Heart left ventricle (tissue), 13 donors: ENCODE results near the gene JOSD1.

Source experiments
- POLR2A ChIP-seq, 2 donors: fragments of 450-650 bp; IDR thresholded peaks; one replicate each; pipeline ENCODE4 v1.6.1; 2017; ENCODE audit warnings: antibody characterized with exemption in 2 of 2, mild to moderate bottlenecking in 2 of 2, moderate library complexity in 2 of 2
- TF ChIP-seq, protein P1 (sequence below), 12 donors: fragments of 200-600 bp; sonication (generic) in 4 of 12; IDR thresholded peaks; one replicate each; pipeline versions ENCODE4 v1.5.0 to v1.8.0; 2018 to 2022; ENCODE audit warnings: antibody characterized with exemption in 12 of 12, mild to moderate bottlenecking in 5 of 12
- donor health status: ischemic (EF 13 %, LVEDD 7.1; RV severe dilation, severe dysfunction).
- donor health status: DM: no; HTN: yes; CAD: no.
- donor health status: DM: no; HTN: no; CAD: no.
- donor health status: ischemic (EF 25% LVEDD 6.9; RV normal size, moderate dysfunction).
- donor health status: ischemic (EF 25% LVEDD 5.7; RV mildly dilated, moderate dysfunction).
- donor health status: ischemic (EF 35%, LVEDD 5.7; RV mildly dilated, moderate dysfunction).
- donor health status: nonischemic (EF 11% LVEDD 7.7; RV severe dilation, severe dysfunction).
- donor health status: DM: yes; HTN: yes; CAD: no.
- donor health status: PGD.
- donor health status: ischemic (EF 29% LVEDD 5.4; RV normal size, mild dysfunction).
- donor health status: nonischemic (EF 23%, LVEDD 6.1; RV moderate dilation, normal function).

- TF ChIP-seq, protein P1, sequence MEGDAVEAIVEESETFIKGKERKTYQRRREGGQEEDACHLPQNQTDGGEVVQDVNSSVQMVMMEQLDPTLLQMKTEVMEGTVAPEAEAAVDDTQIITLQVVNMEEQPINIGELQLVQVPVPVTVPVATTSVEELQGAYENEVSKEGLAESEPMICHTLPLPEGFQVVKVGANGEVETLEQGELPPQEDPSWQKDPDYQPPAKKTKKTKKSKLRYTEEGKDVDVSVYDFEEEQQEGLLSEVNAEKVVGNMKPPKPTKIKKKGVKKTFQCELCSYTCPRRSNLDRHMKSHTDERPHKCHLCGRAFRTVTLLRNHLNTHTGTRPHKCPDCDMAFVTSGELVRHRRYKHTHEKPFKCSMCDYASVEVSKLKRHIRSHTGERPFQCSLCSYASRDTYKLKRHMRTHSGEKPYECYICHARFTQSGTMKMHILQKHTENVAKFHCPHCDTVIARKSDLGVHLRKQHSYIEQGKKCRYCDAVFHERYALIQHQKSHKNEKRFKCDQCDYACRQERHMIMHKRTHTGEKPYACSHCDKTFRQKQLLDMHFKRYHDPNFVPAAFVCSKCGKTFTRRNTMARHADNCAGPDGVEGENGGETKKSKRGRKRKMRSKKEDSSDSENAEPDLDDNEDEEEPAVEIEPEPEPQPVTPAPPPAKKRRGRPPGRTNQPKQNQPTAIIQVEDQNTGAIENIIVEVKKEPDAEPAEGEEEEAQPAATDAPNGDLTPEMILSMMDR (IDR thresholded peaks at IDR 0.05), result no peak
- no peak for TF ChIP-seq POLR2A (IDR thresholded peaks at IDR 0.05)
Measured at GRCh38 chr22:38653741-38654140, 47.0 kb downstream of the JOSD1 start.
